Fibroblast of lung (primary cell): Measurements from ENCODE around the gene CNDP2.
"Not testable (repeated sequence)": the region's sequence is repeated elsewhere in the genome, so short reads cannot be mapped to it uniquely, and the experiment has no call there.

Experiments used
- CTCF ChIP-seq, 2 donors: IDR thresholded peaks in 1 of 2; conservative IDR thresholded peaks in 1 of 2; 1 replicate in 1 of 2; 2 replicates in 1 of 2; pipeline ENCODE4 v1.5.1; 2011 to 2012; ENCODE audit warnings: low read length in 2 of 2, control low read depth in 1 of 2, inconsistent platforms in 1 of 2, low read depth in 1 of 2, mild to moderate bottlenecking in 1 of 2
- EZH2 ChIP-seq: IDR thresholded peaks from 2 replicates; pipeline ENCODE4 v1.5.1; 2012; ENCODE audit warnings: low read length, control low read depth, mild to moderate bottlenecking; ENCODE audit errors: missing control alignments

GRCh38 chr18:74565993-74566392, 69.8 kb downstream of the CNDP2 start:
- not testable (repeated sequence) for TF ChIP-seq EZH2; CTCF (conservative IDR thresholded peaks at IDR 0.05 in 1 of 2, IDR thresholded peaks at IDR 0.05 in 1 of 2; ENCODE audit: low read depth in 1 of 2, low read length in 2 of 2)
